Heart right ventricle (tissue), 16 donors: Measurements from ENCODE around the gene UPK3A. TPM values are rescaled to one million over a fixed set of nuclear protein-coding genes. Genes with fewer than 3 reads are reported as not detected.
A peak's percentile ranks its signal among the peaks of the same experiment; 100 is the strongest.

ENCODE experiments used
- ATAC-seq, 8 donors: fragments of 200-7000 bp; cut with Tn5 transposase; one replicate each; pipeline ENCODE4 v1.9.1; 2020; ENCODE audit warnings: mild to moderate bottlenecking in 8 of 8, moderate library complexity in 8 of 8, moderate number of reproducible peaks in 1 of 8
- DNase-seq, 2 donors: peaks; one replicate each; pipeline ENCODE4 v3.0.0-alpha.2; 2020
- H3K27ac ChIP-seq, 10 donors: fragments of 200-600 bp; sonication (generic) in 2 of 10; one replicate each; pipeline versions ENCODE4 v1.5.0 to v1.8.0; 2020 to 2022; ENCODE audit warnings: mild to moderate bottlenecking in 3 of 10
- H3K27me3 ChIP-seq, 7 donors: fragments of 200-600 bp; one replicate each; pipeline ENCODE4 v1.8.0; 2021 to 2022; ENCODE audit warnings: mild to moderate bottlenecking in 2 of 7
- H3K36me3 ChIP-seq, 9 donors: fragments of 200-600 bp; sonication (generic) in 1 of 9; one replicate each; pipeline versions ENCODE4 v1.5.0 to v1.8.0; 2020 to 2022; ENCODE audit warnings: mild to moderate bottlenecking in 2 of 9
- H3K4me1 ChIP-seq, 9 donors: fragments of 200-600 bp; sonication (generic) in 1 of 9; one replicate each; pipeline versions ENCODE4 v1.5.0 to v1.8.0; 2020 to 2022; ENCODE audit warnings: mild to moderate bottlenecking in 4 of 9
- H3K4me3 ChIP-seq, 10 donors: fragments of 200-600 bp; sonication (generic) in 2 of 10; one replicate each; pipeline versions ENCODE4 v1.5.0 to v1.8.0; 2020 to 2022; ENCODE audit warnings: mild to moderate bottlenecking in 7 of 10, moderate library complexity in 2 of 10
- H3K9me3 ChIP-seq, 11 donors: fragments of 200-600 bp in 10 of 11; sonication (generic) in 2 of 11; one replicate each; pipeline versions ENCODE4 v1.5.0 to v1.8.0; 2013 to 2022; ENCODE audit warnings: mild to moderate bottlenecking in 2 of 11, control low read depth in 1 of 11, moderate library complexity in 1 of 11
- WGBS, 2 donors: extraction: QIAGEN DNeasy Blood & Tissue Kit; methylation state at CpG; one replicate each; pipeline ENCODE4 v1.1.7; 2013; ENCODE audit warnings: inconsistent platforms in 1 of 2; 5-methylcytosine and 5-hydroxymethylcytosine counted together
- intact Hi-C, 10 donors: fragments of 100-400 bp; cut with DNase I; formaldehyde crosslinking; loops; one replicate each; pipeline versions ENCODE4 v1.11.1 to v1.14.2; 2022
- polyA plus RNA-seq, 2 donors: library from polyadenylated mRNA; stranded (reverse); fragments of 200-250 nt; gene quantifications; one replicate each; pipeline ENCODE4 v1.2.3, GENCODE V29; 2013
- total RNA-seq, 10 donors: library from RNA; stranded (reverse); fragmentation: NEBNext Ultra II Directional in 3 of 10; extraction: Animal tissue kit (Norgen Biotek cat#: 25700) in 3 of 10; gene quantifications; one replicate each; pipeline versions ENCODE4 v1.2.1 to v1.2.4, GENCODE V29; 2021 to 2023
- TF ChIP-seq, protein P1 (sequence below), 9 donors: fragments of 200-600 bp; sonication (generic) in 2 of 9; IDR thresholded peaks; one replicate each; pipeline versions ENCODE4 v1.5.0 to v1.8.0; 2021 to 2022; ENCODE audit warnings: antibody characterized with exemption in 9 of 9, mild to moderate bottlenecking in 5 of 9, moderate library complexity in 1 of 9
- donor health status: Arrhythmogenic right ventricular cardiomyopathy.
- donor health status: ischemic (EF 13 %, LVEDD 7.1; RV severe dilation, severe dysfunction).
- donor health status: healthy with polysubstance abuse.
- donor health status: DM: no; HTN: yes; CAD: no.
- donor health status: DM: no; HTN: no; CAD: no.
- donor health status: ischemic (EF 25% LVEDD 6.9; RV normal size, moderate dysfunction).
- donor health status: ischemic (EF 25% LVEDD 5.7; RV mildly dilated, moderate dysfunction).
- donor health status: healthy.
- donor health status: DM: yes; HTN: yes; CAD: no.
- donor health status: Ischemic cardiomyopathy.
- donor health status: ischemic (EF 35%, LVEDD 5.7; RV mildly dilated, moderate dysfunction).
- donor health status: nonischemic (EF 11% LVEDD 7.7; RV severe dilation, severe dysfunction).
- donor health status: DM: yes; HTN: yes; CAD: no.
- donor health status: PGD.
- donor health status: ischemic (EF 29% LVEDD 5.4; RV normal size, mild dysfunction).
- donor health status: nonischemic (EF 23%, LVEDD 6.1; RV moderate dilation, normal function).

The UPK3A gene
- total and polyA plus RNA-seq, 12 donors, result 0.48 TPM; not detected in 11

DNA sequence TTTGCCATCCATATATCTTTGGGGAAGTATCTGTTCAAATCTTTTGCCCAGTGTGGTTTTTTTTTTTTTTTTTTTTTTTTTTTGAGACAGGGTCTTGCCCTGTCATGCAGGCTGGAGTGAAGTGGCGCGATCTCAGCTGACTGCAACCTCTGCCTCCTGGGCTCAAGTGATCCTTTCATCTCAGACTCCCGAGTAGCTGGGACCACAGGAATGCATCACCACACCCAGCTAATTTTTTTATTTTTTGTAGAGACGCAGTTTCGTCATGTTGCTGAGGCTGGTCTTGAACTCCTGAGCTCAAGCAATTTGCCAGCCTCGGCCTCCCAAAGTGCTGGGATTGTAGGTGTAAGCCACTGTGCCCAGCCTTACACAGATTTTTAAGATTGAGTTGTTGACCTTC, 20.2 kb downstream of the UPK3A start:
- Histone ChIP-seq H3K36me3 (no peaks in the 10 kb centered on the region), H3K27ac (no peak overlapping the region), H3K4me1 (peaks cover 0 to 10% (median 5%) of the 10 kb centered on the region in 9 donors), H3K4me3 (no peak overlapping the region), H3K27me3 (no peaks in the 10 kb centered on the region), H3K9me3 (no peaks in the 10 kb centered on the region)
- DNase-seq, result no peak
- WGBS, 2 donors, result 83 to 91% methylated on average over 6 of the region's 6 CpGs
- intact Hi-C loops, result loop anchor here in 3 of 10 donors (5.0 kb wide), 1 partner anchor 33 kb away; no protein-coding TSS in a partner anchor
- TF ChIP-seq, protein P1, sequence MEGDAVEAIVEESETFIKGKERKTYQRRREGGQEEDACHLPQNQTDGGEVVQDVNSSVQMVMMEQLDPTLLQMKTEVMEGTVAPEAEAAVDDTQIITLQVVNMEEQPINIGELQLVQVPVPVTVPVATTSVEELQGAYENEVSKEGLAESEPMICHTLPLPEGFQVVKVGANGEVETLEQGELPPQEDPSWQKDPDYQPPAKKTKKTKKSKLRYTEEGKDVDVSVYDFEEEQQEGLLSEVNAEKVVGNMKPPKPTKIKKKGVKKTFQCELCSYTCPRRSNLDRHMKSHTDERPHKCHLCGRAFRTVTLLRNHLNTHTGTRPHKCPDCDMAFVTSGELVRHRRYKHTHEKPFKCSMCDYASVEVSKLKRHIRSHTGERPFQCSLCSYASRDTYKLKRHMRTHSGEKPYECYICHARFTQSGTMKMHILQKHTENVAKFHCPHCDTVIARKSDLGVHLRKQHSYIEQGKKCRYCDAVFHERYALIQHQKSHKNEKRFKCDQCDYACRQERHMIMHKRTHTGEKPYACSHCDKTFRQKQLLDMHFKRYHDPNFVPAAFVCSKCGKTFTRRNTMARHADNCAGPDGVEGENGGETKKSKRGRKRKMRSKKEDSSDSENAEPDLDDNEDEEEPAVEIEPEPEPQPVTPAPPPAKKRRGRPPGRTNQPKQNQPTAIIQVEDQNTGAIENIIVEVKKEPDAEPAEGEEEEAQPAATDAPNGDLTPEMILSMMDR (IDR thresholded peaks at IDR 0.05), result no peak
- no peak for ATAC-seq

DNA sequence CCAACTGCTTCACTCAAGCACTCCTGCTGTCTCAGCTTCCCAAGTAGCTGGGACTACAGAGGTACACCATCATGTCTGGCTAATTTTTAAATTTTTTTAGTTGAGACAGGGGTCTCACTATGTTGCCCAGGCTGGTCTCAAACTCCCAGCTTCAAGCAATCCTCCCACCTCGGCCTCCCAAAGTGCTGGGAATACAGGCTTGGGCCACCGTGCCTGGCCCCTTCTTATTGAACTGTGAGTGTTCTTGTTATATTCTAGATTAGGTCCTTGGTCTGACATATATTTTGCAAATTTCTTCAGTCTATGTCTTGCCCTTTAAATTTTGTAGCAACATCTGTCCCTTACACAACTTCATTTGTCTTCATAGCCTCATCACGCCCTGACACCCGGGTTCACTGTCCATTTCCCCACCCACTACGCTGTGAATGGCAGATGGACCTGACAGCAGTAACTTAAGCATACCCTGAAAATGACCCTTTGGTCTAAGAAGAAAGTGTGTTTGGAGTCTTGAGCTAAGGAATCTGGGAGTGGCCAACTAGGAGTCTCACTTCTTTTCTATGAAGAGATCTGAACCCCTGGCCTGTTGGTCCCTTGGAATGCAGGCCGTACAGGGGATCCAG, 20.8 kb downstream of the UPK3A start:
- intact Hi-C loops, result loop anchor here in 3 of 10 donors (5.0 kb wide), 1 partner anchor 33 kb away; no protein-coding TSS in a partner anchor
- TF ChIP-seq, protein P1 (IDR thresholded peaks at IDR 0.05), result no peak
- DNase-seq (no peak), ATAC-seq (no peak)
- Histone ChIP-seq H3K4me3 (no peak overlapping the region), H3K36me3 (no peaks in the 10 kb centered on the region), H3K27ac (no peak overlapping the region), H3K27me3 (no peaks in the 10 kb centered on the region), H3K9me3 (no peaks in the 10 kb centered on the region), H3K4me1 (peaks cover 0 to 13% (median 6%) of the 10 kb centered on the region in 9 donors)
- WGBS, 2 donors, result 77 to 80% methylated on average over 6 of the region's 6 CpGs

DNA sequence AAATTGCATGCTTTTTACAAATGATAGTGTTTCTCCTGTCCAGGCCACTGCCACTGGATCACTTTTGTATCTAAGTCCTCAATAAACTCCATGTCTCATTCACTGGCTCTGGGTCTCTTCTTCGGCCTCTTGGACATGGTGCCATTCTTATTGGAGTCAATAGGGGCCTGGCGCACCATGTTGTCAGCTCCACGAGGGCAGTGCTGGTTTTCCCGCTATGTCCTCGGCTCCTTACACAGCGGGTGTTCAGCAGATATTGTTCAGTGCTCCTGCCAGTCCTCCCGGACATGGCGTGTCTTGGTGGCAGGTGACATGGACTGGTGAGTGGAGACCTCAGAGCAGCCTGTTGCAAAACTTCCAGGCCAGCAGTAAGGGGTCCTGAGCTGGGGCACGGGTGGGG, 21.4 kb downstream of the UPK3A start:
- TF ChIP-seq, protein P1 (IDR thresholded peaks at IDR 0.05), result no peak
- WGBS, 2 donors, result 91 to 94% methylated on average over 9 of the region's 9 CpGs
- no peak overlapping the region for H3K4me3 ChIP-seq
- H3K36me3 ChIP-seq, result no peaks in the 10 kb centered on the region
- ATAC-seq (no peak), DNase-seq (no peak)
- no peaks in the 10 kb centered on the region for H3K27me3 ChIP-seq
- intact Hi-C loops, result loop anchor here in 3 of 10 donors (5.0 kb wide), 1 partner anchor 34 kb away; no protein-coding TSS in a partner anchor
- peaks cover 3 to 19% (median 12%) of the 10 kb centered on the region in 9 donors for H3K4me1 ChIP-seq
- no peaks in the 10 kb centered on the region for H3K9me3 ChIP-seq
- H3K27ac ChIP-seq, result no peak overlapping the region

DNA sequence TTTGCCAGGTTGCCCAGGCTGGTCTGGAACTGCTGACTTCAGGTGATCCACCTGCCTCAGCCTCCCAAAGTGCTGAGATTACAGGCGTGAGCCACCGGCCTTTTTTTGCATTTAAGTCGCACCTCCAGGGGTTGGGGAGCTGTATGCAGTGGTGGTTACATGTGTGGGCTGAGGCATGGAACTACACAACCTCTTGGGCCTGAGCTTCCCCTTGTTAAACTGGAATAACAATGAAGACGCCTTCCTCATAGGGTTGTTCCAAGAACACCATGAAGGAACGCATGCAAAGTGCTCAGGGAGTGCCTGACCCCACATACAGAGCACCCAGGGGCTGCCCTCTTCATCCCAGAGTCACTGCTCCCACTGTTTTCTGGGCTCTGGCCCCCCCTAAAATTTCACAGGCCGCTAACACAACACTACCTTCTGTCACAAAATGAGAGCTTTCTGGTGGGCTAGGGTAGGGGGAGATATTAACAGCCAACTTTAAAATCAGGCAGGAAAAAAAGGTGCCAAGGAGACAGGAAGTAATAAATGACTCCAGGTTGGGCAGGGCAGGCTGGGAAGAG, 23.7 kb downstream of the UPK3A start:
- DNase-seq (no peak), ATAC-seq (no peak)
- no peak overlapping the region for H3K4me3 ChIP-seq
- no peaks in the 10 kb centered on the region for H3K9me3 ChIP-seq
- peaks cover 6 to 26% (median 16%) of the 10 kb centered on the region in 9 donors for H3K4me1 ChIP-seq
- peak overlapping the region in 1 of 10 donors; percentile 94 for H3K27ac ChIP-seq
- intact Hi-C loops, result loop anchor here in 4 of 10 donors (2.0 to 5.0 kb wide), 2 partner anchors 36 kb away; no protein-coding TSS in a partner anchor
- no peaks in the 10 kb centered on the region for H3K27me3 ChIP-seq
- TF ChIP-seq, protein P1 (IDR thresholded peaks at IDR 0.05), result no peak
- WGBS, 2 donors, result 90 to 96% methylated on average over 6 of the region's 6 CpGs
- H3K36me3 ChIP-seq, result peaks cover 0 to 7% (median 0%) of the 10 kb centered on the region in 9 donors
